Activated CD4-positive, alpha-beta T cell treated with anti-CD3 and anti-CD28 coated beads, Interleukin-2, amount 10 ng/mL, durations not matched to agents 24 days and 14 days (primary cell): ENCODE results near the gene C5orf15. TPM values are rescaled to one million over a fixed set of nuclear protein-coding genes. Genes with fewer than 3 reads are reported as not detected.

ENCODE experiments used
- DNase-seq: peaks from one replicate; pipeline ENCODE4 v3.0.0; 2022
- H3K27ac Mint-ChIP-seq: one replicate; pipeline ENCODE4 v1.8.0; 2022; ENCODE audit warnings: mild to moderate bottlenecking, mixed read lengths
- H3K27me3 Mint-ChIP-seq: one replicate; pipeline ENCODE4 v1.8.0; 2022; ENCODE audit warnings: mixed read lengths
- H3K36me3 Mint-ChIP-seq: one replicate; pipeline ENCODE4 v1.8.0; 2022; ENCODE audit warnings: low read depth, mild to moderate bottlenecking, mixed read lengths
- H3K4me1 Mint-ChIP-seq: one replicate; pipeline ENCODE4 v1.8.0; 2021; ENCODE audit warnings: mixed read lengths
- H3K4me3 Mint-ChIP-seq: one replicate; pipeline ENCODE4 v1.8.0; 2022; ENCODE audit warnings: mild to moderate bottlenecking, moderate library complexity, mixed read lengths
- H3K9me3 Mint-ChIP-seq: one replicate; pipeline ENCODE4 v1.8.0; 2021; ENCODE audit warnings: mixed read lengths
- intact Hi-C: fragments of 100-400 bp; cut with micrococcal nuclease; formaldehyde crosslinking; loops from one replicate; pipeline ENCODE4 v1.15.1; 2023
- total RNA-seq: library from RNA; stranded (reverse); gene quantifications from 2 replicates; pipeline ENCODE4 v1.2.3, GENCODE V29; 2022

The C5orf15 gene
- 41.4 and 45.0 TPM in 2 replicates for total RNA-seq

DNA sequence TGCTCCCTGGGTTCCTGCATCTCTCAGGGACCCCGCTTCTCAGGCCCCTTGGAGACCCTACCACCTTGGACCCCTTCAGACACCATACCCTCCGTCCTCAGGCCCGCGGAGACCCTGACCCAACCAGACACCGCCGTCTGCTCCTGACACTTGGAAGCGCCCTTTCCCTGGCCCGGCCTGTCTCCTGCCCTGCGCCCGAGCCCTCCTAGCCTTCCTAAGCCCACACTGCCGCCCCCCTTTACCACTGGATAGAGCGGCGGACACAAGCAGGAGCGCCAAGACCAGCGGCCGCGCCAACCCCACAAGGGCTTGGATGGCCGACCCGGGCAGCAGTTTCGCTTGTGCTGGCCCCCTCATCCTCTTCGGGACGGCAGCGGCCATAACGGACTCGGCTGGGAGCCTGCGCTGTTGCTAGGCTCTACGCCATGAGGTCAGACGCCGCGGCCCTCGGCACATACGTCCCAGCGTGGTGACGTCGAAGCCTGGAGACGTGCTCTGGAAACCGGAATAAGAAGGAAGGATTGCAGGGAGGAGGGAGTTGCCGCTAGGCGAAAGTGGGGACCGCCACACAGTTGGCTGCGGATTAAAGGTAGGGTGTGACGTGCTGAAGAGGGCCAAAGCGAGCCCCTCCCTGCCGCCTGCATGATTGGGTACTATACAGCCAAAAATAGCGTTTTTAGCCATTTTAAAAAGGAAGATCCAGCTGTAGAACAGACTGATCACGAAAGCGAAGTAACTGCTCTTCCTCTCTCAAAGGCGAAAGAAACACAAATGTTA is at the start of gene C5orf15:
Gene C5orf15, minus strand, starts transcription at position 422 of the 777 bp plus-strand sequence. Its CDS starts 41 bp downstream, at position 381.
- H3K27me3 Mint-ChIP-seq, result no peaks in the 10 kb centered on the region

DNA sequence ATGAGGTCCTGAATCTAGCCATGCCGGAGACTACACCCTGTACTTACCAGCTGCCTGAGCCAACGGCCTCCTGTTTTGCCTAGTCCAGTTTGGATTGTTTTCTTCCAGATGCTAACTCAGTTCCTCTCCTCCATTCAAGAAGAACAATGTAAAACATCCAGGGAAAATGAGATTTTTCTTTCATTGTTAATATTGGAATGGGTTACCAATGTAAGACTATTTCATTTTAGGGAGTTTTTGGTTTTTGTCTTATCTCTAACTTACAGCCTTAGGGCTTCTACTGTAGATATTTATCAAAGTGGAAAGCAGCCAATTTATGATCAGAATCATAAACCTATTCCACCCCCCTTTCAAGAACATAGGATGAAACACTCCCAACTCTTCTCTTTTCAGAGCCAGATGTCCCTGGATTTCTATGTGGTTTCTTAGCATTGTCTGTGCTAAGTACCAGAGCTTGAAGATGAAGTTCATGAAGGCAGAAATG is 39.9 kb upstream of the C5orf15 start:
- Mint-ChIP-seq H3K27ac (no peak overlapping the region), H3K36me3 (peaks cover 14% of the 10 kb centered on the region)

More for the DNA sequence above, at the start of gene C5orf15:
- H3K4me1 Mint-ChIP-seq, result peaks cover 42% of the 10 kb centered on the region
- peaks cover 46% of the 10 kb centered on the region for H3K36me3 Mint-ChIP-seq
- peak within 1 kb of the TSS; percentile 95 for H3K27ac Mint-ChIP-seq
- H3K4me3 Mint-ChIP-seq, result peak within 1 kb of the TSS; percentile 98
- intact Hi-C loops, result loop anchor here (1.0 kb wide), 2 partner anchors 36 to 258 kb away; partner anchors contain the start of genes PPP2CA and VDAC1
- H3K9me3 Mint-ChIP-seq, result no peaks in the 10 kb centered on the region
- peak; percentile 98 for DNase-seq

DNA sequence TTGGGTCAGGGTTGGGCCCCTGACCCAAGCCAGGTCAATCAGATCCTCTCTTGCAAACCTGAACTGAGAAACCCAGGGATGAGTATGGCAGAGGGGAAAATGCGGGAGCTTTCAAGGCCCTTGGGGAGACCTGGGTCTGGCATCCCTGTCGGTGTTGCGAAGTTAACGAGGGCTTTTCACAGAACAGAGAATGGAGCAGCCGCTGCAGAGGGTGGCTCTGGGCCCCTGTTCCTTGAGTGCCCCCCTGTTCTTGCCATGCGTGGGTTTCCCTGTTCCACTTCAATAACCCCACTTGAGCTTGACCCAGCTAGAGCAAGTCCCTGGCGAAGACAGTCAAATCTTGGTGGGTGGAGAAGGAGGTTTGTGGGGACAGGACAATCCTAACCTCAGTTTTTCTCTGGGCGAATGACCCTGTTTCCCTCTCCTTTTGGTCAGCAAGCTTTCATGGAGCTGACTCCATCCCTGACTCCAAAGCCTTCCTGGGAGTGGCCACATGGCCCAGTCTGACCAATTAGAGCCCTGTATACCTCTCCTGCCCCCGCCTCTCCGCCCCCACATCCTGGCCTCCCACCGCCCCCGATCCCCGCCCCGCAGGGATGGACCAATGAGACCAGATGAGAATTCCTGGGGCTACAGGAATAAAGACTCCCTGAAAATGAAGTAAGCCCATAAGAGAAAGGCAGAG is 39.3 kb upstream of the C5orf15 start:
- intact Hi-C loops, result loop anchor here (10.0 kb wide), 1 partner anchor 517 kb away; the partner anchor contains the start of gene JADE2
- H3K9me3 Mint-ChIP-seq, result no peaks in the 10 kb centered on the region
- no peak overlapping the region for H3K27ac Mint-ChIP-seq
- DNase-seq, result no peak
- peaks cover 17% of the 10 kb centered on the region for H3K4me1 Mint-ChIP-seq
- no peak overlapping the region for H3K4me3 Mint-ChIP-seq
- peaks cover 13% of the 10 kb centered on the region for H3K27me3 Mint-ChIP-seq
- peaks cover 20% of the 10 kb centered on the region for H3K36me3 Mint-ChIP-seq

More for the DNA sequence above, 39.9 kb upstream of the C5orf15 start:
- DNase-seq, result no peak
- H3K4me1 Mint-ChIP-seq, result peaks cover 13% of the 10 kb centered on the region
- intact Hi-C loops, result loop anchor here (10.0 kb wide), 1 partner anchor 516 kb away; the partner anchor contains the start of gene JADE2
- peaks cover 18% of the 10 kb centered on the region for H3K27me3 Mint-ChIP-seq
- H3K4me3 Mint-ChIP-seq, result no peak overlapping the region
- H3K9me3 Mint-ChIP-seq, result no peaks in the 10 kb centered on the region

DNA sequence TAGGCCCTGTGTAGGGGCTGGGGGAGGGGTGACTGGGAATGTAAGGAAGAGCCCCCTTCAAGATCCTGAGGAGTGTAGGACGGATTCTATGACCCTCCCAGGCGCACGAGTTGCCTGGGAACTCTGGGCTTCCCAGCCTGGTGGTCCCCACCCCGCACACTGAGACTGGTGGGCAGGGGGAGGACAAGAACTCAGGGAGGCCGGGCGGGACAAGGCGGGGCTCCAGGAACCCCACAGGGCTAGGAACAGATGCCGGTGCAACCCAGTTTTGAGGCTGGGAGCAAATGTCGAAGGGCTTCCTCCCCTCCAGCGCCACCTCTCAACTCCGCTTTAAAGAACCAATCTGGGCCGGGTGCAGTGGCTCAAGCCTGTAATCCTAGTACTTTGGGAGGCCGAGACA is 37.7 kb upstream of the C5orf15 start:
- intact Hi-C loops, result loop anchor here (10.0 kb wide), 1 partner anchor 519 kb away; the partner anchor contains the start of gene JADE2
- no peaks in the 10 kb centered on the region for H3K9me3 Mint-ChIP-seq
- peaks cover 3% of the 10 kb centered on the region for H3K27me3 Mint-ChIP-seq
- DNase-seq, result no peak
- H3K4me3 Mint-ChIP-seq, result peak overlapping the region; percentile 93
- peak overlapping the region; percentile 96 for H3K27ac Mint-ChIP-seq
- H3K36me3 Mint-ChIP-seq, result peaks cover 32% of the 10 kb centered on the region
- H3K4me1 Mint-ChIP-seq, result peaks cover 31% of the 10 kb centered on the region

DNA sequence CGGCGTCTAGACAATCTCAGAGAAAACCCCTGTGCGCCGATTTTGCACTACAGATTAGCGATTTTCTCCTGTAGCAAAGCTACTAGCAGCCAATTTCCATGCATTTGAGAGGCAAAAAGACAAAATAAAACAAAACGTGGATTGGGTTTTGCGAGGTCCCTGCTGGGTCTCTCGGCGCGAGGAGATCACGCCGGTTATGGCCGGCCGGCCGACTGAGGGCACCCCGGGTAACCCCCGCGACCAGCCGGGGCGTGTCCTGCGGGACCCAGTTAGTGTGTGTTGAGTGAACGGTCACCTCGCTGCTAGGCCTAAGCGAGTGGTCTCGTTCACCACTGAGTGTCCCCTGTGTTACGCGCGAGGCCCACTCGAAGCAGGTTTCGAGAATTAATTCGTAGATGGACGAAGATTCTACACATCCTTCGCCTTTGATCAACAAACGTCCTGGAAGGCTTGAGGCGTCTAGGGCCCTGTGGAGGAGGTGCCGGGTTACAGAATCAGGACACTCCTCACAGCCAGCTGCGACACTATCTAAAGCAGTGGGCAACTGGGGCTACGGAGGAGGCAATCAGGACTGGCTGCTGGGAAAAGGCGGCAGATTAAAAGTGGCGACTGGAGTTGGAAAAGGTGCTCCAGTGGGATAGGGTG is 37.1 kb upstream of the C5orf15 start:
- intact Hi-C loops, result loop anchor here (1.0 to 10.0 kb wide), 3 partner anchors 33 to 519 kb away; partner anchors contain the start of genes JADE2 and SKP1
- H3K4me1 Mint-ChIP-seq, result peaks cover 35% of the 10 kb centered on the region
- H3K4me3 Mint-ChIP-seq, result peak overlapping the region; percentile 93
- H3K9me3 Mint-ChIP-seq, result no peaks in the 10 kb centered on the region
- no peaks in the 10 kb centered on the region for H3K27me3 Mint-ChIP-seq
- H3K27ac Mint-ChIP-seq, result peak overlapping the region; percentile 96
- DNase-seq, result no peak
- H3K36me3 Mint-ChIP-seq, result peaks cover 36% of the 10 kb centered on the region

DNA sequence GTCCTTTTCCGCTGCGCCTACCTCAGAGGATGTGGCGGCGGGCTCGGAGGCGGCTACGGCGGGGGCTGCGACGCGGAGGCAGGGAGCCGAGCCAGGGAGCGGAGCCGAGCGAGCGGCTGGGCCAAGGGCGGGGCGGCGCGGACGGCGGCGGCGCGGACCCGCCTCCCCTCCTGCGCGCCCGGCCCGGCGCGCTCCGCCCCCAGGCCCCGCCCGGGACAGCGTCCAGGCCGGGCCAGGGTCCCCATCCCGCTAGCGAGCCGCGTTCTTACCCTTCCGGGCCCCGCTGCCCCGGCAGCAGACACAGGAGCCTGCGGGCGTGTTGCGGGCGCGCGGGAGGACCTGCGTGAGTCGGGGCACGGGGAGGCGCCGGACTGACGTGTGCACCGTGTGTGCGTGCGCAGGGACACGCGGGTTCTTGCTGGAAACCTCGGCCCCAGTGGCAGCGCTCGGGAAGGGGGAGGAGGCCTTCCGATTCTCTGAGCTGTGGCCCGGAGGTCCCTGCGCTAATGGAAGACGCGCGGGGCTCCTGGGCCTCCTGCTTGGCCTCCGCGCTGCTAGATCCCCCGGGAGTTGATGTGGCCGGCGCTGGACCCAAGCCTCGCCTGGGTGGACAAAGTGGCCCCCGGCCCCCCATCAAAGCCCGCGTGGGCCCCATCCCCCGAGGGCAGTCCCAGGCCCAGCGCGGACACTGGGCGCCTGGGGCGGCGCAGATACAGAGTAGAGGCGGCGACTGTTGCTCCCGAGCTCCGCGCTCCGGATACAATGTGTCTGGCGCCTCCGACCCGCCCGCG is 36.4 kb upstream of the C5orf15 start, which contains the start of gene VDAC1:
Gene VDAC1, minus strand, starts transcription at position 350 of the 791 bp plus-strand sequence. CDS start 11,963 bp downstream, outside the sequence.
- DNase-seq, result peak; percentile 95
- peaks cover 40% of the 10 kb centered on the region for H3K4me1 Mint-ChIP-seq
- H3K4me3 Mint-ChIP-seq, result peak within 1 kb of the TSS; percentile 93
- H3K27me3 Mint-ChIP-seq, result no peaks in the 10 kb centered on the region
- H3K9me3 Mint-ChIP-seq, result no peaks in the 10 kb centered on the region
- peaks cover 40% of the 10 kb centered on the region for H3K36me3 Mint-ChIP-seq
- intact Hi-C loops, result loop anchor here (1.0 to 10.0 kb wide), 5 partner anchors 34 to 520 kb away; partner anchors contain the start of genes C5orf15, JADE2 and SKP1
- peak within 1 kb of the TSS; percentile 96 for H3K27ac Mint-ChIP-seq

DNA sequence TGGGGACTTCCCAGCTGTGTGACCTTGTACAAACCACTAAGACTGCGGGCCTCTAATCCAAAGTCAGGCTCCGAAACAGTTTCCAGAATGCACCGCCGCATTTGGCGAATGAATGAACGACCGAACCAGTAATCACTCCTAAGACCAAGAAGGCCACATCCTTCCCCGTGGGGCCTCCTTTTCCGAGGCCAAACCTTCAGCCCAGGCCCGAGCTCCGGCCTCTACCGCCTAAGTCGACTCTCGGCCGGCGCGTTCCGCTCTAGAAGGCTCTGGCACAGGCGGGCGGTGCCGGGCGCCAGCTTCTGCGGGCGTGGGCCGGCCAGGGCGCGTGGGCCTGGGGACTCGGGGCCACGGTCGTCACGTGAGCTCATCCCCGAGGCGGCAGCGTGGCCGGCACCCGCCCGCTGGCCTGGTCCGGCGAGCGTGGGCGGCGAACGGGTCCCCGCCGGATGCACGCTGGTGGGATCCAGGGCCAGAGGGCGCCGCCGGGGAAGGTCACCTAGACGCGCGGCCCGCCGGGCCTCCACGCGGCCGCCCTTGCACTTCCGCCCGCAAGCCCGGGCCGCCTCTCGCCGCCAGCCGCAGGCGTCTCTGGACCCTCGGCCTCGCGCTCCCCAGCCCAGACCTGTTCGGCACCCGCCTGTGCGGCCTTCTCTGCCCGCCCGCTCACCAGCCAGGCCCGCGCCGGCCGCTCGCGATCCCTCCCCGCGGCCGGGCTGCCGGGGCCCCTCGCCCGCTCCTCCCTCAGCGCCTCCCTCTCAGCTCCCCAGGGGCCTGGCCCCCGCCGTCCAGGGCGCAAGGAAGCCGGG is 35.6 kb upstream of the C5orf15 start:
- Mint-ChIP-seq H3K9me3 (no peaks in the 10 kb centered on the region), H3K27ac (peak overlapping the region; percentile 96), H3K4me1 (peaks cover 46% of the 10 kb centered on the region), H3K27me3 (no peaks in the 10 kb centered on the region), H3K4me3 (peak overlapping the region; percentile 93), H3K36me3 (peaks cover 44% of the 10 kb centered on the region)
- intact Hi-C loops, result loop anchor here (1.0 to 10.0 kb wide), 4 partner anchors 35 to 521 kb away; partner anchors contain the start of genes C5orf15 and JADE2
- peak; percentile 83 for DNase-seq

DNA sequence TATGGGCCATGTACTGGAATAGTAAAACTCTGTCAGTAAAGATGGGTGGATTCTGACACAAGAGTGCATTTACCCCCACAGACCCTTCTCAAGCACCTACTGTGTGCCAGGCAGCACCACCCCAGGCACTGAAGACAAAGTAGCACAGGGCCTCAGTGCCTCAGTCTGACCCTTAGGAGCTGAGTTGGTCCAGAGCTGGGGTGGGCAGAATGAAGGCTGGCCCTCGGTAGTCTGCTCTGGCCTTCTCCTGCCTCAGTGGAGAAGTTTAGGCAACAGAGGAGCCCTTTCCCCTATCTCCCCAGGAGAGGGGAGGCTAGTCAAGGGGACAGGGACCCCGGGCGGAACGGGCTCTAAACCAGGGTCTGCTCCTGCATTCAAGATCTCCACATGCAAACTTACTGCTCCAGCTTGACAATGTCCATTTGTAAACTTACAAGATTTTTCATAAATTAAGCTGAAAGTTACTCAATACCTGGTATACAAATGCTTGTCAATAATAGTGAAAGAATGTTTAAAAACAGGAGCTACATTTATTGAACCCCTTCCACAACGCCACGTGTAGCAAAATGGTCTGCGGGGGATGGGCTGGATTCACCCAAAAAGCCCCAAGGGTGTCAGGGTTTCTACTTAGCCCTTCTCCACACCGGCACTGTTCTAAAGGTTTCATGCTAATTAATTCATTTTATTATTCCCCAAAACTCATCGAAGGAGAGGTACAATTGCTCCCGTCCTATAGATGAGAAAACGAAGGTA is 34.8 kb upstream of the C5orf15 start:
- H3K4me3 Mint-ChIP-seq, result peak overlapping the region; percentile 91
- no peak for DNase-seq
- no peaks in the 10 kb centered on the region for H3K27me3 Mint-ChIP-seq
- H3K9me3 Mint-ChIP-seq, result no peaks in the 10 kb centered on the region
- H3K4me1 Mint-ChIP-seq, result peaks cover 49% of the 10 kb centered on the region
- H3K36me3 Mint-ChIP-seq, result peaks cover 45% of the 10 kb centered on the region
- H3K27ac Mint-ChIP-seq, result peak overlapping the region; percentile 96
- intact Hi-C loops, result loop anchor here (10.0 kb wide), 1 partner anchor 522 kb away; the partner anchor contains the start of gene JADE2

DNA sequence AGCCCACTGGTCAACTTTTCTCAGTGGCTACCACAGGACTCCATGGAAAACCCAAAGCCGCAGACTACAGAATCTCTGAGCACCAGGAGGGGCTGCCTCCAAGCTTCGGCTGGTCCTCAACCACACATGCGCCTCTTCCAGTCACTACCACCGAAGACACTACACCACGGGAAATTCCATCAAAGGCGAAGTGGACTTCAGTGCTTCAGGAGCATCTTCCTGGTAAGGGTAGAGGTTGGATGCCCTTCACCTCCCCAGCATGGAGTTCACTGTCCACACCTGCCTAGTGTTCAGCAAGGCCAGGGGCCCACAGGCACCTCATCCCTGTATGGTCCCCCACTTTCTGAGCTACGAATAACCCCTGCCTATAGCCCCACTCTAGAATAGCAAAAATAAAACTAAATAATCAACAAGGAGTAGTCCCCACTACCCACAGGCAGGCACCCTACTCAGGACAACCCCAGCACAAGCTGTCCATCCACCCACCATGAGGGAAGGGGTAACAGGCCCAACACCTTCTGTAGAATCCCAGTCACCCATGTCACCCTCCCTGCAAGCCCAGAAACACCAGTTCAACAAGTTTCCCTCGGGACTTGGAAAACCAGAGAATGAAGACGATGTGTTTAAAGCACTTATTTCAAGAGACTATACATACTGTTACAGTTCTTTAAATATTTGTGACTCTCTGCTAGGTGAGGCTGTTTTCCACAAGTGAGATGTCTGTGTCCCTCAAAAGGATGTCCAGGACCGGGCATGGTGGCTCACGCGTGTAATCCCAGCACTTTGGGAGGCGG is 33.7 kb upstream of the C5orf15 start:
- H3K36me3 Mint-ChIP-seq, result peaks cover 48% of the 10 kb centered on the region
- H3K9me3 Mint-ChIP-seq, result no peaks in the 10 kb centered on the region
- peak overlapping the region; percentile 91 for H3K4me3 Mint-ChIP-seq
- no peaks in the 10 kb centered on the region for H3K27me3 Mint-ChIP-seq
- peaks cover 52% of the 10 kb centered on the region for H3K4me1 Mint-ChIP-seq
- DNase-seq, result no peak
- peak overlapping the region; percentile 96 for H3K27ac Mint-ChIP-seq
- intact Hi-C loops, result loop anchor here (10.0 kb wide), 1 partner anchor 523 kb away; the partner anchor contains the start of gene JADE2

DNA sequence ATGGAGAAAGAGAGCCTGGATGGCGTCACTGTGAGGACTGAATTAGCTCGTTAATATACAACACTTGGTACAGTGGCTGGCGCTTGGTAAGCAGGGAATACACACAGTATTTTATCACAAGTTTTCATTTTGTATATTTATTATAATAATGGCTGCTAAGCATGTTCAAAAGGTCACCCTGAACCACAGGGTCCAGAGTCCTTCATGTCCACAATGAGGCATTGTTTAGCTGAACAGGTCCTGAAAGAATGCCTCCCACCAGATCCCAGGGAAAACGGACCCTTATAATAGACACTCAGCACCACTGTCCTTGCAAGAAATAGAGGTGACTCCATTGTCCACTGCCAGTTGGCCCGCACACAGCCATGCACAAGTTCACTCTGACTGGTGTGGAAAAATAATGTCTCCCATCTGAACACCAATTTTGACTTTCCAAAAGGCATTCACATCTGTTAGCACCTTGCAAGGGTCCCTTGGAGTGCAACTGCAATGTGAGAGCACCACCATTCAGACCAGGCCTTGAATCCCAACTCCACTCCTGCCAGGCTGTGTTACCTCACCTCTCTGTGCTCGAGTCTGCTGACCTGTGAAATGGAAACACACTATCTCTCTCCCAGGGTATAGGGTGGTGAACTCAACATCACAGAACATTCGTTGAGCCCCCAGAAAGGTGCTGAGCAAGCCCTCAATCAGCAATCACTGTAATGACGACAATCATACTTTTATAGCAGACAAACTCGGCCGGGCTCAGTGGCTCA is 32.5 kb upstream of the C5orf15 start:
- Mint-ChIP-seq H3K27me3 (no peaks in the 10 kb centered on the region), H3K9me3 (no peaks in the 10 kb centered on the region), H3K4me3 (peak overlapping the region; percentile 43), H3K4me1 (peaks cover 52% of the 10 kb centered on the region), H3K36me3 (peaks cover 47% of the 10 kb centered on the region), H3K27ac (peak overlapping the region; percentile 41)
- no peak for DNase-seq
- intact Hi-C loops, result loop anchor here (10.0 kb wide), 1 partner anchor 524 kb away; the partner anchor contains the start of gene JADE2
